ENCODE results near the gene SPAG9.
"Not testable (repeated sequence)": the region's sequence is repeated elsewhere in the genome, so short reads cannot be mapped to it uniquely, and the experiment has no call there.

The SPAG9 gene

GRCh38 chr17:51128076-51128475 lies 7.4 kb upstream of the SPAG9 start:
- no peak for DNase-seq

GRCh38 chr17:51124640-51125503 lies 4.2 kb upstream of the SPAG9 start:
- no peak for DNase-seq

GRCh38 chr17:51122473-51123115 lies 1.9 kb upstream of the SPAG9 start:
- not testable (repeated sequence) for DNase-seq

- peak; percentile 73 for DNase-seq
Measured at GRCh38 chr17:51121620-51122472, 1.2 kb upstream of the SPAG9 start.

GRCh38 chr17:51120357-51120738 lies 320 bp downstream of the SPAG9 start:
- no peak for DNase-seq

GRCh38 chr17:51119415-51120356 lies 982 bp downstream of the SPAG9 start:
- peak; percentile 77 for DNase-seq

- DNase-seq, result no peak
Measured at GRCh38 chr17:51118330-51119195, 2.1 kb downstream of the SPAG9 start.

GRCh38 chr17:51115179-51115578 lies 5.5 kb downstream of the SPAG9 start:
- DNase-seq, result no peak

- not testable (repeated sequence) for DNase-seq
Measured at GRCh38 chr17:51112303-51113222, 8.1 kb downstream of the SPAG9 start.

- no peak for DNase-seq
Measured at GRCh38 chr17:51107778-51108177, 12.9 kb downstream of the SPAG9 start.

GRCh38 chr17:51103451-51103850 lies 17.2 kb downstream of the SPAG9 start:
- DNase-seq, result no peak

- DNase-seq, result no peak
Measured at GRCh38 chr17:51103050-51103449, 17.6 kb downstream of the SPAG9 start.

GRCh38 chr17:51097708-51098446 lies 22.8 kb downstream of the SPAG9 start:
- no peak for DNase-seq

GRCh38 chr17:51091635-51092034 lies 29.0 kb downstream of the SPAG9 start:
- DNase-seq, result no peak

GRCh38 chr17:51088868-51089267 lies 31.8 kb downstream of the SPAG9 start:
- DNase-seq, result not testable (repeated sequence)

- DNase-seq, result no peak
Measured at GRCh38 chr17:51088287-51088686, 32.4 kb downstream of the SPAG9 start.

GRCh38 chr17:51087072-51087757 lies 33.5 kb downstream of the SPAG9 start:
- no peak for DNase-seq

GRCh38 chr17:51085150-51085805 lies 35.4 kb downstream of the SPAG9 start:
- DNase-seq, result no peak

Measured in right forelimb (tissue), 1 donor.